SH-SY5Y (cell line): ENCODE data around the gene SMIM33.

ENCODE experiments used
- GATA2 ChIP-seq: IDR thresholded peaks from 2 replicates; pipeline ENCODE4 v1.6.1; 2011; ENCODE audit warnings: mild to moderate bottlenecking, low read depth, low read length
- GATA3 ChIP-seq: IDR thresholded peaks from 2 replicates; pipeline ENCODE4 v1.6.1; 2011; ENCODE audit warnings: low read depth, mild to moderate bottlenecking, low read length, moderate library complexity

DNA sequence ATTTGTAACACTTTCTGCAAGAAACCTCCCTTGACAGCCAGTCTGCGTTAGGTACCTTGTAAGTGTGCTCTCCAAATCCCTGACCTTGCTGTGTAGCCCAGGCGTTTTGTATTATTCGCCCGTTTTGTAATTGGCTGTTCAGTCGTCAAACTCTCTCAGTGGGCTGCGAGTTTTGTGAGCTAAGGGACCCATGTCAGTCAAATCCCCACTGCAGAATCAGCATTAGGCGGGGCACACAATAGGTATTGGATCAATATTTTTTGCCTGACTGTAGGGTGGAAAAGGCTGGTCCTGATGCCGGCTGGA, 32.1 kb upstream of the SMIM33 start:
- TF ChIP-seq GATA2: no peak
- TF ChIP-seq GATA3: no peak
